ENCODE results near the gene ABRACL. TPM values are rescaled to one million over a fixed set of nuclear protein-coding genes. Genes with fewer than 3 reads are reported as not detected.

Gene ABRACL
- total RNA-seq, 1 donor from 2014 or later, result 159 TPM

Other genes with a start within 250 kb of the ABRACL start
- not detected in 2 replicates for gene ECT2L, start 232.7 kb upstream of the ABRACL start, total RNA-seq
- 26.8 and 27.1 TPM in 2 replicates for gene REPS1, start 40.5 kb upstream of the ABRACL start, total RNA-seq
- gene HECA, start 106.3 kb downstream of the ABRACL start, total RNA-seq, result 8.1 and 11.1 TPM in 2 replicates